ENCODE results near the gene ZSWIM4.
"Not testable (repeated sequence)": the region's sequence is repeated elsewhere in the genome, so short reads cannot be mapped to it uniquely, and the experiment has no call there.

The ZSWIM4 gene

GRCh38 chr19:13794757-13795589 is at the start of gene ZSWIM4:
Gene ZSWIM4, plus strand, starts transcription at chr19:13795443. Its CDS starts 206 bp downstream, at chr19:13795649.
- peak; percentile 95 for DNase-seq (ENCODE audit: low read depth)

GRCh38 chr19:13747098-13747453 is 48.2 kb upstream of the ZSWIM4 start:
- no peak for DNase-seq (ENCODE audit: low read depth)

- DNase-seq (ENCODE audit: low read depth): no peak
Observed at GRCh38 chr19:13748169-13748828, 46.9 kb upstream of the ZSWIM4 start.

GRCh38 chr19:13751436-13751835 is 43.8 kb upstream of the ZSWIM4 start:
- no peak for DNase-seq (ENCODE audit: low read depth)

- DNase-seq (ENCODE audit: low read depth): not testable (repeated sequence)
Observed at GRCh38 chr19:13753622-13754021, 41.6 kb upstream of the ZSWIM4 start.

- DNase-seq (ENCODE audit: low read depth): no peak
Observed at GRCh38 chr19:13756210-13756609, 39.0 kb upstream of the ZSWIM4 start.

GRCh38 chr19:13757805-13758772 is 37.2 kb upstream of the ZSWIM4 start:
- DNase-seq (ENCODE audit: low read depth): no peak

GRCh38 chr19:13758795-13759194 is 36.4 kb upstream of the ZSWIM4 start:
- DNase-seq (ENCODE audit: low read depth): no peak

- no peak for DNase-seq (ENCODE audit: low read depth)
Observed at GRCh38 chr19:13761423-13761822, 33.8 kb upstream of the ZSWIM4 start.

GRCh38 chr19:13762635-13763235 is 32.5 kb upstream of the ZSWIM4 start:
- no peak for DNase-seq (ENCODE audit: low read depth)

GRCh38 chr19:13763265-13763664 is 32.0 kb upstream of the ZSWIM4 start:
- DNase-seq (ENCODE audit: low read depth): no peak

GRCh38 chr19:13764101-13764807 is 31.0 kb upstream of the ZSWIM4 start, which contains the start of gene MRI1:
Gene MRI1, plus strand, starts transcription at chr19:13764522. Its CDS starts 67 bp downstream, at chr19:13764589.
- DNase-seq (ENCODE audit: low read depth): peak; percentile 63

- peak; percentile 38 for DNase-seq (ENCODE audit: low read depth)
Observed at GRCh38 chr19:13764821-13765394, 30.3 kb upstream of the ZSWIM4 start.

GRCh38 chr19:13765395-13766094 is 29.7 kb upstream of the ZSWIM4 start:
- DNase-seq (ENCODE audit: low read depth): no peak

GRCh38 chr19:13766095-13766481 is 29.2 kb upstream of the ZSWIM4 start:
- no peak for DNase-seq (ENCODE audit: low read depth)

GRCh38 chr19:13768510-13768909 is 26.7 kb upstream of the ZSWIM4 start:
- no peak for DNase-seq (ENCODE audit: low read depth)

GRCh38 chr19:13770013-13770635 is 25.1 kb upstream of the ZSWIM4 start:
- DNase-seq (ENCODE audit: low read depth): no peak

GRCh38 chr19:13774217-13775191 is 20.7 kb upstream of the ZSWIM4 start, which contains the start of gene C19orf53:
Gene C19orf53, plus strand, starts transcription at chr19:13774456. Its CDS starts 22 bp downstream, at chr19:13774478.
- DNase-seq (ENCODE audit: low read depth): peak; percentile 84
